Natural killer cell treated with Interleukin-12 subunit alpha and Interleukin-12 subunit beta and Interleukin-15 and Interleukin-18, amount 100 ng/mL, for 72 hours (primary cell): ENCODE measurements around the gene PMPCA. TPM values are rescaled to one million over a fixed set of nuclear protein-coding genes. Genes with fewer than 3 reads are reported as not detected.
A peak's percentile ranks its signal among the peaks of the same experiment; 100 is the strongest.

ENCODE experiments used
- ATAC-seq, 2 donors: fragments of 150-1000 bp; cut with Tn5 transposase in 1 of 2; sonication (Bioruptor Pico), chemical (Tn5 transposase) in 1 of 2; 2 replicates each; pipeline ENCODE4 v1.10.0; 2021
- DNase-seq: peaks from one replicate; pipeline ENCODE4 v3.0.0; 2022; ENCODE audit warnings: low spot score
- H3K27ac Mint-ChIP-seq, 2 donors: 1 replicate in 1 of 2; 2 replicates in 1 of 2; pipeline ENCODE4 v1.8.0; 2022; ENCODE audit warnings: mixed read lengths in 2 of 2, mild to moderate bottlenecking in 1 of 2, moderate library complexity in 1 of 2
- H3K27me3 Mint-ChIP-seq, 2 donors: 1 replicate in 1 of 2; 2 replicates in 1 of 2; pipeline ENCODE4 v1.8.0; 2022; ENCODE audit warnings: mixed read lengths in 2 of 2
- H3K36me3 Mint-ChIP-seq: one replicate; pipeline ENCODE4 v1.8.0; 2022; ENCODE audit warnings: mixed read lengths
- H3K4me1 Mint-ChIP-seq, 2 donors: 1 replicate in 1 of 2; 2 replicates in 1 of 2; pipeline ENCODE4 v1.8.0; 2022; ENCODE audit warnings: low read depth in 2 of 2, mixed read lengths in 2 of 2, mild to moderate bottlenecking in 1 of 2
- H3K4me3 Mint-ChIP-seq: one replicate; pipeline ENCODE4 v1.8.0; 2022; ENCODE audit warnings: mixed read lengths
- H3K9me3 Mint-ChIP-seq: 2 replicates; pipeline ENCODE4 v1.8.0; 2022; ENCODE audit warnings: mixed read lengths
- total RNA-seq, 2 donors: library from RNA; stranded (reverse); gene quantifications; one replicate each; pipeline ENCODE4 v1.2.3, GENCODE V29; 2022

The PMPCA gene
- total RNA-seq, 2 donors from 2014 or later = 66.2 to 107 TPM

DNA sequence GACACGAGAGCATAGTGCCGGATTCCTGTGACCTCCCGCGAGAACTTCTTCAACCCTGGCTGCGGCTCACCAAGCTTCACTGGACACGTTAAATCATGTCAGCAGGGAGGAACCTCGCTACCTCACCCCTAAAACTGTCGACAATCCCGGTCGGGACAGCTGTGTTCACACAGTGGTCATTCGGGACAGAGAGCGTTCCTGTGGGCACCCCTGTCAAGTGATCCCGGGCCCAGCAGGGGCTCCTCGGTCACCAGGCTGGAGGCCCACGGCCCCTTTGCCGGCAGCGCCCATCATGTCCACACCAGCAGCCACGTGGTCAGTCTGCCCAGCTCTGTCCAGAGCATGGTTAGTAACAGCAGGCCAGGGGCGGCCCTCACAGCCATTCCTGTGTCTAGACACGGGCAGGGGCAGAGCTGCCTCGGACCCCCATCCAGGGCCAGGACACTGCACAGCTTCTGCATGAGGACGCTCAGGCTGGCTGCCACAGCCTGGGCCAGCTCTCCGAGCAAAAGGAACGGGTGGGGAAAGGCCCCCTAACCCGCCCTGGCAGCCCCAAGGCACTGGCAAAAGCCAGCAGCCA lies 25.7 kb downstream of the PMPCA start:
- Mint-ChIP-seq H3K27ac (no peak overlapping the region), H3K27me3 (no peaks in the 10 kb centered on the region), H3K4me3 (peak overlapping the region; percentile 79), H3K9me3 (no peaks in the 10 kb centered on the region), H3K36me3 (no peaks in the 10 kb centered on the region), H3K4me1 (peaks cover 11 to 20% of the 10 kb centered on the region in 2 donors)
- DNase-seq = no peak
- no peak for ATAC-seq

DNA sequence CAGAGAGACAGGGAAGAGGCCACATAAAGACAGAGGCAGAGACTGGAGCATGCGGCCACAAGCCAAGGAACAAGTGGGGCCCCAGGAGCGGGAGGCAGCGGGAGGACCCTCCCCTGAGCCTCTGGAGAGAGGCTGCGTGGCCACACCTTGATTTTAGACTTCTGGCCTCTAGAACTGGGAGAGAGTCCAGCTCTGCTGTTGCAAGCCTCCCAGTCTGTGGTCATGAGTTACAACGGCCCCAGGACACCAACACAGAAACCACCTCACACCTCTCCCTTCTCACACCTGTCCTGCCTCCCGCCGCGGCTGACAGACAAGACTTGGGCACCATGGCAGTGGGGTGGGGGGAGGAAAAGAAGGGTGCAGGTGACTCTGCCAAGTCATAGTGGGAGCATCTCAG lies 27.0 kb downstream of the PMPCA start:
- peaks cover 11 to 20% of the 10 kb centered on the region in 2 donors for H3K4me1 Mint-ChIP-seq
- no peak overlapping the region for H3K27ac Mint-ChIP-seq
- no peak for DNase-seq
- peaks cover under 1% of the 10 kb centered on the region for H3K36me3 Mint-ChIP-seq
- no peaks in the 10 kb centered on the region for H3K9me3 Mint-ChIP-seq
- H3K4me3 Mint-ChIP-seq = peak overlapping the region; percentile 79
- no peaks in the 10 kb centered on the region for H3K27me3 Mint-ChIP-seq
- no peak for ATAC-seq

DNA sequence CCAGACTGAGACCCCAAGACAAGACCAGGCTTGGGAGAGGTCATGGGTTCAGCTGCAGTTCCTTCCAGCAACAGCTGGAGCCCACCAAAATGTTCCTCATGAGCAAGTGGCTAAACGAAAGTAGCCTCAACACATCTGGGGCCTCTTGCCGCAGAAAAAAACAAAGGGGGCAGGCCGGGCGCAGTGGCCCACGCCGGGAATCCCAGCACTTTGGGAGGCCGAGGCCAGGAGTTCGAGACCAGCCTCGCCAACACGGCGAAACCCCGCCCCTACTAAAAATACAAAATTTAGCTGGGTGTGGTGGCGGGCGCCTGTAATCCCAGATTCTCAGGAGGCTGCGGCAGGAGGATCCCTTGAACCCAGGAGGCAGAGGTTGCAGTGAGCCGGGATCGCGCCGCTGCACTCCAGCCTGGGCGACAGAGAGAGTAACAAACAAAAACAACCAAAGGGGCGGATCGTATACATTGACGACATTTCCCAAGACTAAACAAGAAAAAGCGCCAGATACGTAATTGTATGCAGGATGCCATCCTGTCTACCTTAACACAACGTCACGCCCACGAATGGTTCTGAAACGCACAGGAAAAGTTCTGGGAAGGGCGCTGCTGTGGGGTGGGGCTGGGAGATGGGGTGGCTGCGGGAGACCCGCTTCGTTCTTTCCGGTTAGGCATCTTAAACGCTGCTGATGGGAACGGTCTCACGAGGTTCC lies 27.5 kb downstream of the PMPCA start:
- ATAC-seq (no peak), DNase-seq (no peak)
- H3K36me3 Mint-ChIP-seq = peaks cover 6% of the 10 kb centered on the region
- peaks cover 11 to 18% of the 10 kb centered on the region in 2 donors for H3K4me1 Mint-ChIP-seq
- H3K27ac Mint-ChIP-seq = peak overlapping the region in 1 of 2 donors; percentile 61
- H3K9me3 Mint-ChIP-seq = no peaks in the 10 kb centered on the region
- H3K4me3 Mint-ChIP-seq = peak overlapping the region; percentile 79
- H3K27me3 Mint-ChIP-seq = no peaks in the 10 kb centered on the region

DNA sequence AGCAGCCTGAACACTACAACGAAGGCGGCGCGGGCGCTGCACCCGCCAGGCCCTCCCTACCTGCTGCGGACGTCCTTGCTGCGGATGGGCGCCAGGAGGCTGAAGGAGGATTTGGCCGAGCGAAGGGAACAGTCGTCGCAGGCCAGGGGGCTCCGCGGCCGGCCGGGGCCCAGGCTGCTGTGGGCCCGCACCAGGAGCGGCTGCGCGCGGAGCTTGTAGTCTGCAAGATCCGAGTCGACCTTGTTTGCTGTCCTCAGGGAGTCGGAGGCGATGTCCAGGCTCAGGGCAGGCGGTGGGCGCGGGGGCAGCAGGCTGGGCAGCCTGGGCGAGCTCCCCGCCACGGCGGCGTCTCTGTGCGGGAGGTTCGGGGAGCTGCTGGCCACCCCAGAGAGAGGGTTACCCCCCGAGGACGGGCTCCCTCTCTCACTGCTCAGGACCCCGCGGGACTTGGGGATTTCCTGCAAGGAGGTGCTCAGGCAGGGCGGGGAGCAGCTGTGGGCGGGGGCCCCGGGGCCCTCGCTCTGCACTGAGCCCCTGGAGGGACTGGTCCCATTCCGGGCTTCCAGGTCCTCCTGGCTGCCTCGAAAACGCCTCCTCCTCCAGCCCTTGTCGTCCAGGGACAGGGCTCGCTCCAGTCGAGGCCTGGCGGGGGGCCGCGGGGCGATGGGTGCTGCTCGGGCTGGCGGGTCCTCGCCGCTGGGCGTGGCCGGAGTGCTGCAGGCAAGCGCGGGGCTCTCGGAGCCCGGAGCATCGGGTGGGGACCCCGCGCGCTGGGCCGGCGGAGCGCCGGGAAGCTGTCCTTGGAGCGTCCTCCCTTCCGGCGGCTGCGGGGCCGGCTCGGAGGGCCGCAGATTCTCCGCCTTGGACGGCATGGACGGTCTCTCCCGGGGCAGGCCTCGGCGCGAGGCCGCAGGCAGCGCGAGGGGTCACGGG lies 28.4 kb downstream of the PMPCA start:
- no peaks in the 10 kb centered on the region for H3K9me3 Mint-ChIP-seq
- DNase-seq = no peak
- peaks cover 9% of the 10 kb centered on the region for H3K36me3 Mint-ChIP-seq
- peak; percentile 66 to 72 for ATAC-seq
- H3K27ac Mint-ChIP-seq = no peak overlapping the region
- H3K4me1 Mint-ChIP-seq = peaks cover 11 to 18% of the 10 kb centered on the region in 2 donors
- peak overlapping the region; percentile 79 for H3K4me3 Mint-ChIP-seq
- no peaks in the 10 kb centered on the region for H3K27me3 Mint-ChIP-seq

DNA sequence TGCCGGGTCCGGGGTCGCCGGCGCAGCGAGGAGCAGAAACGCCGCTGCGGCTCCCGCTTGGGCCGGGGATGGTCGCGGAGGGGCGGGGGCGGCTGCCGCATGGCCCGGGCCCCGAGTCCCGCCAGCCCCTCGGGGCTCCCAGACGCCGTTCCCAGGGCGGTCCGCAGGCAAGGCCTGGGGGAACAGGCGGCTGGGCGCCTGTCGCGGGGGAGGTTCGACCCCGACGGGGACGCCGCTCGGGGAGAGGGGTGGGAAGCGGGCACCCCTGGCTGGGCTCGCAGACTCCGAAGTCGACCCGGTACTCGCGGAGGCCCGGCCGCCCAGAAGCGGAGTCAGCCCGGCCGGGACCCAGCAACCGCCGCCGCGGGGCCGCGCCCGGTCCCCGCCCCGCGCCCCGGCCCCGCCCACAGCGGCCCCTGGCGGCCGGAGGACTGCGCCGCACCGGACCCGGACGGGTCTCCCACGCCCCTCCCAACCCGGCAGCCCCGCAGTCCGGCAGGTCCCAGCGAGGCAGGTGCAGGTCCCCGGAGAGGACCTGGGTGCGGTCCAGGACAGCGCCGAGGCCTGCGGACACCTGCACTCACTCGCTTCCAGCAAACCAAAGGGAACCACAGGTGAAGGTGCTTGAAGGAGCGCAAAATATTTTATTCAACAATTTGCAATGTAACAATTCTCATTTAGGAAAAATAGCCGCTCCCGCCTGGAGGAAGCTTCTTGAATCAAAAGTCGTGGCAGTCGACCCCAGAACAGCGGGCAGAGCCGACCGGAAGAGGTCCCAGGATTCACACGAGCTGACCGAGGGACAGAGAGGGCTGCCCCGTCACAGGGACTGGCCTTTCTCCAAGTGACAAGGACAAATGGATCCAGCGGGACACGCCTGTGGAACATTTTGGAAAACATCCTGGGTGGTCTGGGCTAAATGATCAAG lies 29.3 kb downstream of the PMPCA start, which contains the start of gene INPP5E:
INPP5E (minus strand) TSS at position 365 of the 928 bp plus-strand sequence. CDS start 426 bp downstream, outside the sequence.
- Mint-ChIP-seq H3K9me3 (no peaks in the 10 kb centered on the region), H3K27ac (no peak within 1 kb of the TSS), H3K4me1 (peaks cover 11 to 18% of the 10 kb centered on the region in 2 donors), H3K36me3 (peaks cover 12% of the 10 kb centered on the region), H3K4me3 (peak within 1 kb of the TSS; percentile 79), H3K27me3 (no peaks in the 10 kb centered on the region)
- peak; percentile 91 to 94 for ATAC-seq
- DNase-seq = peak; percentile 83

DNA sequence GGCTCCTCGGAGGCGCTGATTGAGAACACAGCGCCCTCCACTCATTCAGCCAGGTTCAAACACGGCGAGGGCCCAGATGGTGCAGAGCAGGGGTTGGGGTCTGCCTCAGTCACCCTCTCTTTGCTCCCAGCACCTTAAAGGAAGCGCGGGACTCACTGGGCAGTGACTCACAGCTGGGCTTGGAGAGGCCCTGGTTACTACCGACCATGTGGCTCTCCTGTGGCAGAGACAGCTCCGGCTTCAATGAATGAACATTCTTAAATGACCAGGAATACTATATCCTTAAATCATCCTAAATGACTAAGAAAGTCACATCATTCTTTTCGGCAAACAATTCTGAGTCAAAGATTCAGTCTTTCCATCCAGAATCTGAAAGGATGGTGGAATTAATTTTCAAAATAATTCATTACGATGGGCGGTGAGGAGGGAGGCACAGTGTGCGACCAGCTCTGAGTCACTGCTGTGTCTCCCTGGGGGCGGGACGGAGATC lies 30.8 kb downstream of the PMPCA start:
- H3K4me1 Mint-ChIP-seq = peaks cover 11 to 15% of the 10 kb centered on the region in 2 donors
- DNase-seq (no peak), ATAC-seq (no peak)
- no peak overlapping the region for H3K4me3 Mint-ChIP-seq
- H3K27ac Mint-ChIP-seq = no peak overlapping the region
- no peaks in the 10 kb centered on the region for H3K27me3 Mint-ChIP-seq
- peaks cover 12% of the 10 kb centered on the region for H3K36me3 Mint-ChIP-seq
- no peaks in the 10 kb centered on the region for H3K9me3 Mint-ChIP-seq

DNA sequence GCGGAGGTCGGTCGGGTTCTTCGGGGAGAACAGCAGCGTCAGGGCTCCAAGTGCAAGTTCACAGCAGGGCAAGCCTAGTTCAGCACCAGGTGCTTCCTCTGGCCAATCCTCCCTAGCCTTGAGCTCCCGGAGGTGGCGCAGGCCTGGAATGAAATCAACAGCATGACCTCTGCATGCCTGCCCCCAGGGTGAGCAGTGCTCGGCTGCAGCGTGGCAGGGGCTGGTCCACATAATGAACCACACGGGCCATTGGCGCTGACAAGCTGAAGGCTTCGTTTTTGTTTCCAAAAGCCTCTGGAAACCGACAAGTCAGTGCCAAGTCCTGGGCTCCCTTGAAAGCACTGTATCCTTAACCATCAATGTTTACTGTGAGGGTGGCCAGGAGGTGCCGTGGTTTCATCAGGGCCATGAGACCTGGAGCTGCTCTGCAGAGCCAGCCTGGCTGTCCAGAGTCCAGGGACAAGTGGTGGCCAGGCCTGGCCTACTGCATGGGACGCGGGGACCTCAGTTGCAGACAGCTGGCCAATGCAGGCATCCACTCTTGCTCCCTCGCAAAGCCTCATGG lies 31.3 kb downstream of the PMPCA start:
- H3K9me3 Mint-ChIP-seq = no peaks in the 10 kb centered on the region
- no peak for ATAC-seq
- H3K36me3 Mint-ChIP-seq = peaks cover 16% of the 10 kb centered on the region
- H3K4me1 Mint-ChIP-seq = peaks cover 8 to 11% of the 10 kb centered on the region in 2 donors
- DNase-seq = no peak
- no peak overlapping the region for H3K4me3 Mint-ChIP-seq
- H3K27ac Mint-ChIP-seq = no peak overlapping the region
- H3K27me3 Mint-ChIP-seq = no peaks in the 10 kb centered on the region

DNA sequence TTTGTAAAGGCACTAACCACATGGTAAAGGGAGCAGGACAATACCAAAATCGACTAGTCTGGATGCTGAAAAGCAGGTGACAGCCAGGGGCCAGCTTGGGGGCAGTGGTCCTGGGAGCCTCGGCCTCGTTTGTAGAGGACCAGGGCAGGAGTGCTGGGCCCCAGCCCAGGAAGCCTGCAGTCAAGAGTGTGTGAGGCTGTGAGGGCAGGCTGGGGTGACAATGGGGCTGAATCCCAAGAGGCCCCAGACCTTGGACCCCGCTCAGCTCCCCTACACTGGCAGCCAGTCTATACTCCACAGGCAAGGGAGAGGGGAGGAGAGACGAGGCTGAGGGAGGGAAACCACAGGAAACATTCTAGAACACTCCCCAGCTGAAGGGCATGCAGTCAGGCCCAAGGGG lies 31.8 kb downstream of the PMPCA start:
- Mint-ChIP-seq H3K27me3 (no peaks in the 10 kb centered on the region), H3K9me3 (no peaks in the 10 kb centered on the region), H3K4me3 (no peak overlapping the region), H3K27ac (no peak overlapping the region), H3K36me3 (peaks cover 18% of the 10 kb centered on the region), H3K4me1 (peaks cover 3 to 6% of the 10 kb centered on the region in 2 donors)
- DNase-seq = no peak
- no peak for ATAC-seq

DNA sequence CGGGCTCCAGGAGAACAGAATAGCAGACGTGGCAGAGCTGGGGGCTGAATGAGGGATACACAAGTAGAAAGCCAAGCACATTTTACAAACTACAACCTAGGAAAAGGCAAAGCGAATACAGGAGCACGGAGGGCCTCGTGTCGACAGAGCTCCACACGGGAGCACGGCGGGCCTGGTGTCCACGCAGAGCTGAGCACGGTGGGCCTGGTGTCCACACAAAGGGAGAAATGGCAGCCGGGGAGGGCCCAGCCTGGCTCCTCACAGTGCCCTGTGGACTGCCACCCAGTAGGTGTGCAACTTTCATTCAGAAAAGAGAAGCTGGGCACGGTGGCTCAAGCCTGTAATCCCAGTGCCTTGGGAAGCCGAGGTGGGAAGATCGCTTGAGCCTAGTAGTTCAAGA lies 32.6 kb downstream of the PMPCA start:
- ATAC-seq = no peak
- Mint-ChIP-seq H3K27ac (no peak overlapping the region), H3K27me3 (no peaks in the 10 kb centered on the region), H3K4me3 (no peak overlapping the region), H3K4me1 (peaks cover 0 to 4% of the 10 kb centered on the region in 2 donors), H3K9me3 (no peaks in the 10 kb centered on the region), H3K36me3 (peaks cover 23% of the 10 kb centered on the region)
- no peak for DNase-seq

DNA sequence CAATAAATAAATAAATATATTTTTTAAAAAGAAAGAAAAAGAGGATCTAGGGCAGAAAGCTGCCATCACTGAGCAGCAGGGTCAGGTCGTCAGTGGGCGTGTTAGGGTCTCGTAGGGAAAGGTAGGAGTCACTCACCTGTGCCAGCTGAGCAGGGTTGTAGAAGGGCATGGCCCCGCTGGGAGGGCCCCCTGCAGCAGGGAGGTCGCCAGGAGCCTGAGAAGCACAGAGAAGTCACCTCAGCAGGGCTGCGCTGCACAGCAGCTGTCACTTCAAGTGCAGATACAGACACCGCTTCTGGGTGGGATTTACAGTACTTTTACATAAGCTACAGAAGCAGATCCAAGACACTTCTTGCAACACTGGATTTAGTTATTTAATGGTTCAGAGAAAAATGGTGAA lies 33.2 kb downstream of the PMPCA start:
- H3K4me3 Mint-ChIP-seq = no peak overlapping the region
- H3K9me3 Mint-ChIP-seq = no peaks in the 10 kb centered on the region

DNA sequence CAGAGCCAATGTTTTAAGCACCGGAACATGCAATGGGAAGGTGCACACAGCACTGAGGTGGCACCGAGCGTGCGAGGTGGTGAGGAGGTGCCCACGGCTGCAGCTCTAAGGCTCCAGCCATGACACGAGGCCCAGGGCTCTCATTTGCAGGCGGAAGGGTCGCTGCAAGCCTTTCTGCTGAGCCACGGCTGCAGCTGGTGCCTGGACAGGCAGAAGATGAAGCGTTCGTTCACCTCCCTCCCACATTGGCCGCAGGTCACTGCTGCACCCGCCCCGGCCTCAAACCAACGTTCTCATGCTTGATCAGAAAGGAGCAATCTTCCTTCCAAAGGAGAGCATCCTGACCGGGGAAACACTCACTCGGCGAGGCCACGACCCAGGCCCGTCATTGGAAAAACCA lies 33.6 kb downstream of the PMPCA start:
- peaks cover 25% of the 10 kb centered on the region for H3K36me3 Mint-ChIP-seq
- H3K27me3 Mint-ChIP-seq = no peaks in the 10 kb centered on the region
- no peaks in the 10 kb centered on the region for H3K9me3 Mint-ChIP-seq
- no peak overlapping the region for H3K4me3 Mint-ChIP-seq
- H3K27ac Mint-ChIP-seq = no peak overlapping the region
- ATAC-seq = no peak
- no peak for DNase-seq
- no peaks in the 10 kb centered on the region for H3K4me1 Mint-ChIP-seq

More for the DNA sequence above, 33.2 kb downstream of the PMPCA start:
- no peak for ATAC-seq
- no peak for DNase-seq
- H3K27me3 Mint-ChIP-seq = no peaks in the 10 kb centered on the region
- H3K4me1 Mint-ChIP-seq = no peaks in the 10 kb centered on the region
- H3K36me3 Mint-ChIP-seq = peaks cover 25% of the 10 kb centered on the region
- H3K27ac Mint-ChIP-seq = no peak overlapping the region

DNA sequence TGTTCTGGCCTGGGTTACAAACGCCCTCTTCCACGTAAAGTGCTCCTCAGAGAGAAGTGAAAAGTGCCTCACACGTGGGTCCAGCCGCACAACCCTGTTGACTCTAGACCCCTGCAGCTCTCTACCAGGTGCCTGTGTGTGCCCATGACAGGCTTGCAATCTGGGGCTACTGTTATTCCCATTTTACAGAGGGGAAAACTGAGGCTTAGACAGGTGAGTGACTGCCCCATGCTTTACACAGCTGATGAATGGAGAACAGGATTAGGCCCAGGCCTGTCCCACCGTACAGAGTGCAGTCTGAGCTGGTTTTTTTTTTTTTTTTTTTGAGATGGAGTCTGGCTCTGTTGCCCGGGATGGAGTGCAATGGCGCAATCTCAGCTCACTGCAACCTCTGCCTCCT lies 35.3 kb downstream of the PMPCA start:
- Mint-ChIP-seq H3K36me3 (peaks cover 25% of the 10 kb centered on the region), H3K27ac (no peak overlapping the region), H3K4me3 (no peak overlapping the region), H3K27me3 (no peaks in the 10 kb centered on the region), H3K9me3 (no peaks in the 10 kb centered on the region), H3K4me1 (peaks cover 0 to 4% of the 10 kb centered on the region in 2 donors)
- ATAC-seq (no peak), DNase-seq (no peak)
